NCI-H146 (cell line): ENCODE results near the gene ATG7.
A peak's percentile ranks its signal among the peaks of the same experiment; 100 is the strongest.
"Not testable (repeated sequence)": the region's sequence is repeated elsewhere in the genome, so short reads cannot be mapped to it uniquely, and the experiment has no call there.

ENCODE experiments used
- DNase-seq: peaks from one replicate; lab custom pipeline; 2025; lab: John Stamatoyannopoulos, UW

Gene ATG7

GRCh38 chr3:11297126-11297525 is 24.9 kb downstream of the ATG7 start:
- DNase-seq: no peak

GRCh38 chr3:11300970-11301369 is 28.8 kb downstream of the ATG7 start:
- no peak for DNase-seq

GRCh38 chr3:11302444-11302843 is 30.2 kb downstream of the ATG7 start:
- no peak for DNase-seq

GRCh38 chr3:11304175-11304574 is 32.0 kb downstream of the ATG7 start:
- DNase-seq: no peak

GRCh38 chr3:11305509-11305908 is 33.3 kb downstream of the ATG7 start:
- DNase-seq: no peak

GRCh38 chr3:11306817-11307589 is 34.8 kb downstream of the ATG7 start:
- DNase-seq: no peak

GRCh38 chr3:11307830-11308432 is 35.7 kb downstream of the ATG7 start:
- DNase-seq: no peak

DNA sequence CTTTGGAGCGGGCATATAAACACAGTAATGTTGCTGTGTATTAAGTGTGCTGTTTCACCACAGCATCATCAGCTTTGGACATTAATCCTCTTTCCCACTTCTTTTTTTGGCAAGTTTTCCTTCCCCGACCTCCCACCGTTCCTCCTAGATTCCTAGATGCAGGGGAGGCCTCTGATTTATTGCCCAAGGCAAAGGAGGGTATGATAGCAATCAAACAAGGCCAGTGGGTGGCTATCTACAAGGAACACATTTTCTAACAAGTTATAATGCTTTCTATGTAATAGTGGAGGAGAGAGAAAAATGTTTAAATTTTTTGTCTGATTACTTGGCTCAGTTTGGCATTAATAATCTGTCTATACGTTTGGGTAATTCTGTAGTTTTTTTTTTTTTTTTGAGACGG is 38.1 kb downstream of the ATG7 start:
- no peak for DNase-seq

DNA sequence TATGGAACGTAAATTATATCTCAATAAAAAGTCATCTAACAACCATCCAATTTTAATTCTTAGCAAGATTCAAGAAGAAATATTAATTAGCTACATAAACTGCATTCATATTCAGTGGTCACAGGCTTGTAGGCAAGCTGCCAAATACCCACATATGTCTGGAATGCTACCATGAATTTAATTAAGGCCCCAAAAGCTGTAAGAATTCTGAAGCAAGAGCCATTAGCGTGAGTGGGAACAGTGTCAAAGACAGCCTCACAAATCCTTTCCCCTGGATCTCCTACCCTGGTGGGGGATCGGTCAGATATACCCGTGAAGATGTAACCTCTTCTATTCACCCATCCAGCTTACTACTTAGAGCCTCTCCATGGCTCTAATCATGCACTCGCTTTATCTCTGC is 40.0 kb downstream of the ATG7 start:
- no peak for DNase-seq

- no peak for DNase-seq
Observed at GRCh38 chr3:11317300-11317699, 45.1 kb downstream of the ATG7 start.

DNA sequence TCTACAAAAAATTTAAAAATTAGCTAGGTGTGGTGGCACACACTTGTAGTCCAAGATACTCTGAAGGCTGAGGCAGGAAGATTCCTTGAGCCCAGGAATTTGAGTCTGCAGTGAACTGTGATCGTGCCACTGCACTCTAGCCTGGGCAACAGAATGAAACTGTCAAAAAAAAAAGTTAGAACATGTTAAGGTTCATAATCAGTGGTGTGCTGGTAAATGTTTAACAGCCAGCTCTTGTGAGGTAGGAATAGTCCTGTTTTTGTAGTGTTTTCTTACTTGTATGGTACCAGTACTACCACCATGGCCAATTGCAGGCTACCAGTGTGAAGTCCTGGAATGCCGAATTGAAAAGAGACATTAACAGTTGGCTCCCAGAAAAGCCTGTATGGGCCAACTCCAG is 50.7 kb downstream of the ATG7 start:
- DNase-seq: no peak

- no peak for DNase-seq
Observed at GRCh38 chr3:11323813-11324212, 51.6 kb downstream of the ATG7 start.

- DNase-seq: no peak
Observed at GRCh38 chr3:11327619-11328018, 55.4 kb downstream of the ATG7 start.

DNA sequence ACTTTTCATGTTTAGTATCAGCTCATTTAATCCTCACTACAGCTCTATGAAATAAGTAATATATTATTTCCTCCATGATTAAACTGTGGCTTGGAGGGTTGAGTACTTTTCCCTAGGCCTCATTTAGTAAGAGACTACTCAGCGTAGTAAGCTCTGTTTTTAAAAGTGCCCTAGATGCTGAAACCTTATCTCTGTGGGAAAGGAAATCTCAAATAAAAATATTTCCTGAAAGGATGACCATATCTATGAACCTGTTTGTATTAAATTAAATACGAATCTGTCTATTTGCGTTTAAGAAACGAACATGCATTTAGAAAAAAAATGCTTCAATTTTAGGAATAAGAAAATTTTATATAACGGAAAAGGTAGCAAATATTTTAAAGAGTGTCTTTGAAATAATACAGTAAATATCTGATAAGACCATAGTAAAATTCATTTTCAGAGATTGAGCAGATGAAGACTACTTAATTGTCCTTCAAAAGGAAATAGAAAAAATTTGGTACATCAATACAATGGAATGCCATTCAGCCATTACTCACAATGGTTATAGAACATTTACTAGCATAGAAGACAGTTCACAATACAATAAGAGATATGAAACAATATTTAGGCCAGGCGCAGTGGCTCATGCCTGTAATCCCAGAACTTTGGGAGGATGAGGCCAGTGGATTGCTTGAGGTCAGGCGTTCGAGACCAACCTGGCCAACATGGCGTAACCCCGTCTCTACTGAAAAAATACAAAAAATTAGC is 56.2 kb downstream of the ATG7 start:
- no peak for DNase-seq

GRCh38 chr3:11329777-11330176 is 57.6 kb downstream of the ATG7 start:
- DNase-seq: no peak

GRCh38 chr3:11331101-11331500 is 58.9 kb downstream of the ATG7 start:
- no peak for DNase-seq

GRCh38 chr3:11335056-11335608 is 62.9 kb downstream of the ATG7 start:
- peak; percentile 27 for DNase-seq

DNA sequence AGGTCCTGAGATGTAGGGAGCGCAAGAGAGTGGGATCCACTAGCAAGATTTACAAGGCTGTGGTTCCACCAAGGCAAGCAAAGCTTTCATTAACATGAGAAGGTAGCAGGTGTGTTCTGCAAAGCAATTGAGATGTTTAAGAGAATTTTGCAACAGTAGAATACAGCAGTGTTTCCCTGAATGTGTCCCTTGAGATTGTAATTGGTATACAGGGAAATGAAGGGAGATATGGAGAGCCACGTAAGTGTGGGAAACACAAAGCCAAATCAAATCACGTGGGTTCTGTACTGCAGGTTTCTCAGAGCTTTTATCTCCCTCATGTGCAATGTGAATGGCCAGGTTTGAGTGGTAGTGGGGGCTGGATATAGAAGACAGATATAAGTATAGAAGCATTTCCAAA is 67.3 kb downstream of the ATG7 start:
- DNase-seq: no peak

DNA sequence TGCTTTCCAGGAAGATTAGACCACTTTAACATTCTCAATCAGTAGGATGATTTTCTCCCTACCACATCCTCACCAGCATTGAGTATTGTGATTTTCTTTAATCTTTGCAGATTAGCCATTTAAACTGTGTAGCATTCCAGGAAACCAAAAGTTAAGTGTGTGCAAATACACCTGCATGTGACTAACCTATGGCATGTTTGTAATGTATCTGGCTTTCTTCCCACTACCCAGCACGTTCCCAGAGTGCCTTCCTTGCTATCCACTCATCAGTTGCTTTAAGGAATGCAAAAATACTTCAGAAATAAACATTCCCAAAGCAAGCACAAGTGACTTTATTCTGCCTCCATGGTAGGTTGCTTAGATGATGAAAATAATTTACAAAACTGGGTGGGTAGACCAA is 74.2 kb downstream of the ATG7 start:
- no peak for DNase-seq

DNA sequence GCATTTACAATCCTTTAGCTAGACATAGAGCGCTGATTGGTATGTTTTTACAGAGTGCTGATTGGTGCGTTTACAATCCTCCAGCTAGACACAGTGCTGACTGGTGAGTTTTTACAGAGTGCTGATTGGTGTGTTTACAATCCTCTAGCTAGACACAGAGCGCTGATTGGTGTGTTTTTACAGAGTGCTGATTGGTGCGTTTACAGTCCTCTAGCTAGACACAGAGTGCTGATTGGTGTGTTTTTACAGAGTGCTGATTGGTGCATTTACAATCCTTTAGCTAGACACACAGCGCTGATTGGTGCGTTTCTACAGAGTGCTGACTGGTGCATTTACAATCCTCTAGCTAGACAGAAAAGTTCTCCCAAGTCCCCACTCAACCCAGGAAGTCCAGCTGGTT is 76.7 kb downstream of the ATG7 start:
- DNase-seq: not testable (repeated sequence)

DNA sequence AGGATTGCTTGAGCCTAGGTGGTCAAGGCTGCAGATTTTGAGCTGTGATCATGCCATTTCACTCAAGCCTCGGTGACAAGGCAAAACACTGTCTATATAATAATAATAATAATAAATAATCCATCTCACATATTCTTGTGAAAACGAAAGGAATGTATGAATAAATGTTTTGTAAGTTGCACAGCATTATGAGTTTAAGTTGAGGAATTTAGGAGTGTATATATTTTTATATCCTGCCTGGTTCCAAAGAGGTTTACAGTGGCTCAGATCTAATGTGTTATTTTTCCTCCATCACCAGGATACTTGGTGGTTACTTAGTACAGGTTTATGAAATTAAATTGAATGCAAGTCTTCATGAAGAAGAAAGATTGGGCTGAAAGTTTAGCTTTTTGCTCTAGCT is 77.2 kb downstream of the ATG7 start:
- no peak for DNase-seq

DNA sequence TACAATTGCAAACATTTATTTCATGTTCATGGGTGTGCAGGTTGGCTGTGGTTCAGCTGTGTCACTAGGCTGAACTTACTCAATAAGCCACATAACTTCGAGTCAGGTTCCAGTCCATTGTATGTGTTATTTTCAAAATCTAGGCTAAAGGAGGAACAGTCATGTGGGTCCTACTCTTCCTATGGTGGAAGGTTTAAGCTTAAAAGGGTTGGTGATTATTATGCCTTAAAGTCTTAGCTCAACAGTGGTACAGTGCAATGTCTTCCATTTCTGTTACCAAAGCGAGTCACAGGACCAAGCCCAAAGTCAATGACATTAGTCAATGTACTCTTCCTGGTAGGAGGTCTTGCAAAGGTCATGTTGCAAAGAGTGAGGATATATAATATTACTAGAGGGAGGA is 78.2 kb downstream of the ATG7 start:
- no peak for DNase-seq

DNA sequence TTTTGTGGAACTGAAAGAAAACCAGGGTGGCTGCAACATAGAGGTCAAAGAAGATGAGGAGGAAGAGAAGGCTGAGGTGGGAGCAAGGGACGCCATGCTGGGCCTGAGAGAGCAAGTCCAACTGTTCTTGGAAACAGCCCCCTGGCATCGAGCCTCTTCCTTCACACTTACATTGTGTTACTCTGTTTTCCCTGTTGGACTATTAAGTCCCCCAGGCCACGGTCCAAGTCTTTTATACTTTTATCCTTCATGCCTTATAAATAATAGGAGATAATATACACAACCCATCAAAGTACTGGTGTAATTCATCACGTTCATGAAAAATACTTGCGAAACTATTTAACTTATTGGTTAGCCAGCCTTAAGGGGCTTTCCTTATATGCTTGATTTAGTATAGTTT is 79.3 kb downstream of the ATG7 start:
- no peak for DNase-seq
